ENCODE data around the gene APP.
A peak's percentile ranks its signal among the peaks of the same experiment; 100 is the strongest.

The APP gene

GRCh38 chr21:26115305-26115704, 55.3 kb downstream of the APP start:
- TF ChIP-seq CTCF (IDR thresholded peaks at IDR 0.05; ENCODE audit: low read depth, low read length): no peak
- in situ Hi-C loops (cut with HindIII; ENCODE audit: low sequenced_read_pairs): no loop called here
- DNase-seq (ENCODE audit: low read depth, low spot score): no peak
- no peak overlapping the region for H3K4me3 ChIP-seq (ENCODE audit: low read depth, low read length)

GRCh38 chr21:26112975-26113374, 57.6 kb downstream of the APP start:
- no peak for TF ChIP-seq CTCF (IDR thresholded peaks at IDR 0.05; ENCODE audit: low read depth, low read length)
- no peak for DNase-seq (ENCODE audit: low read depth, low spot score)
- H3K4me3 ChIP-seq (ENCODE audit: low read depth, low read length): no peak overlapping the region
- in situ Hi-C loops (cut with HindIII; ENCODE audit: low sequenced_read_pairs): no loop called here

- no peak for TF ChIP-seq CTCF (IDR thresholded peaks at IDR 0.05; ENCODE audit: low read depth, low read length)
- no peak for DNase-seq (ENCODE audit: low read depth, low spot score)
- no peak overlapping the region for H3K4me3 ChIP-seq (ENCODE audit: low read depth, low read length)
- in situ Hi-C loops (cut with HindIII; ENCODE audit: low sequenced_read_pairs): no loop called here
These were observed 58.3 kb downstream of the APP start for GRCh38 chr21:26112127-26112742.

GRCh38 chr21:26110715-26111114, 59.9 kb downstream of the APP start:
- no peak for DNase-seq (ENCODE audit: low read depth, low spot score)
- in situ Hi-C loops (cut with HindIII; ENCODE audit: low sequenced_read_pairs): no loop called here
- TF ChIP-seq CTCF (IDR thresholded peaks at IDR 0.05; ENCODE audit: low read depth, low read length): no peak
- no peak overlapping the region for H3K4me3 ChIP-seq (ENCODE audit: low read depth, low read length)

GRCh38 chr21:26107429-26107828, 63.1 kb downstream of the APP start:
- H3K4me3 ChIP-seq (ENCODE audit: low read depth, low read length): no peak overlapping the region
- no peak for DNase-seq (ENCODE audit: low read depth, low spot score)
- no peak for TF ChIP-seq CTCF (IDR thresholded peaks at IDR 0.05; ENCODE audit: low read depth, low read length)
- in situ Hi-C loops (cut with HindIII; ENCODE audit: low sequenced_read_pairs): no loop called here

- in situ Hi-C loops (cut with HindIII; ENCODE audit: low sequenced_read_pairs): no loop called here
- no peak for TF ChIP-seq CTCF (IDR thresholded peaks at IDR 0.05; ENCODE audit: low read depth, low read length)
- H3K4me3 ChIP-seq (ENCODE audit: low read depth, low read length): no peak overlapping the region
- peak; percentile 27 for DNase-seq (ENCODE audit: low read depth, low spot score)
These were observed 64.0 kb downstream of the APP start for GRCh38 chr21:26106562-26106961.

- DNase-seq (ENCODE audit: low read depth, low spot score): no peak
- TF ChIP-seq CTCF (IDR thresholded peaks at IDR 0.05; ENCODE audit: low read depth, low read length): no peak
- H3K4me3 ChIP-seq (ENCODE audit: low read depth, low read length): no peak overlapping the region
- in situ Hi-C loops (cut with HindIII; ENCODE audit: low sequenced_read_pairs): no loop called here
These were observed 64.8 kb downstream of the APP start for GRCh38 chr21:26105819-26106218.

Measured in astrocyte of the spinal cord (primary cell).